NT2/D1 (cell line): ENCODE measurements around the gene CDA.

Experiments used
- SUZ12 ChIP-seq: IDR thresholded peaks from 2 replicates; pipeline ENCODE4 v1.6.1; 2011; ENCODE audit not compliant: insufficient read length, insufficient read depth; ENCODE audit errors: extremely low read depth
- YY1 ChIP-seq: IDR thresholded peaks from 2 replicates; pipeline ENCODE4 v1.6.1; 2011; ENCODE audit not compliant: insufficient read length, insufficient read depth
- ZNF274 ChIP-seq: IDR thresholded peaks from 2 replicates; pipeline ENCODE4 v1.6.1; 2011; ENCODE audit warnings: mild to moderate bottlenecking, low read depth, low read length

DNA sequence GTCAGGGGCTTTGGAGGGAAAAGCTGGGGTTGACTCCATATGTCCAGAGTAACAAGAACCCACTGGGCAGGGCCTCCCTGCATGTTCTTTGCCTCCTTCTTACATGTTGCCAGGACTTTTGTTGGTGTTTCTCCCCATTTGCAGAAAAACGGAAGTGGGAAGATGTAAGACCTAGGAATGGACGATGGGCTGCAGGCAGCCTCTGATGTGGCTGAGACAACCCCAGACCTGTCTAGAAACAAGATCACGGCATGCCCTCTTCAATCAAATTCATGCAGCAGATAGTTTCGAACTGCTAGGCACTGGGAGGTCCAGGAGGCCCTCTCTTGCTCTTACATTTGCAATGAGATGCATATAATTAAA, 33.2 kb upstream of the CDA start:
- TF ChIP-seq YY1 (no peak), SUZ12 (no peak), ZNF274 (no peak)
